ENCODE results near the gene ADARB2.

DNA sequence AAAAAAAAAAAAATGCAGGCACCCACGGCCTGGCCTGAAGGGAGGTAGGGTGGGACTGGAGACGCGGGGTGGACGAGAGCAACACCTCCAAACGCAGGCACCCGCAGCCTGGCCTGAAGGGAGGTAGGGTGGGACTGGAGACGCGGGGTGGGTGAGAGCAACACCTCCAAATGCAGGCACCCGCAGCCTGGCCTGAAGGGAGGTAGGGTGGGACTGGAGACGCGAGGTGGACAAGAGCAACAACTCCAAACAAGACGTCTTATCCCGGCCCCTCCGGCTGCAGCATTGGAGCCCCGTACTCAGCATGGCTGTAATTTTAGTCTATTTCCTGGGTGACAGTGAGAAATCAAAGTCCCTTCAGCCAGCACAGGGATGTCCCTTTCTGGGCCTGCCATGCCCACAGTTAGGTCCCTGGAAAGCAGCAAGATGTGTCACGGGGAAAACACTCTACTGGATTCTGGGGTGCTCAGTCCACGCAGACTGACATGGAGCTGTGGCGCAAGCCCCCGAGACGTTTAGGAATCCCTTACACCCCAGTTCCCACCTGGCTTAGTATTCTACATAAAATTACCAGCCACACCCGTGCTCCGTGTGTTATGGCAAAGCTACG is 561.3 kb downstream of the ADARB2 start:
- TF ChIP-seq, protein P1, sequence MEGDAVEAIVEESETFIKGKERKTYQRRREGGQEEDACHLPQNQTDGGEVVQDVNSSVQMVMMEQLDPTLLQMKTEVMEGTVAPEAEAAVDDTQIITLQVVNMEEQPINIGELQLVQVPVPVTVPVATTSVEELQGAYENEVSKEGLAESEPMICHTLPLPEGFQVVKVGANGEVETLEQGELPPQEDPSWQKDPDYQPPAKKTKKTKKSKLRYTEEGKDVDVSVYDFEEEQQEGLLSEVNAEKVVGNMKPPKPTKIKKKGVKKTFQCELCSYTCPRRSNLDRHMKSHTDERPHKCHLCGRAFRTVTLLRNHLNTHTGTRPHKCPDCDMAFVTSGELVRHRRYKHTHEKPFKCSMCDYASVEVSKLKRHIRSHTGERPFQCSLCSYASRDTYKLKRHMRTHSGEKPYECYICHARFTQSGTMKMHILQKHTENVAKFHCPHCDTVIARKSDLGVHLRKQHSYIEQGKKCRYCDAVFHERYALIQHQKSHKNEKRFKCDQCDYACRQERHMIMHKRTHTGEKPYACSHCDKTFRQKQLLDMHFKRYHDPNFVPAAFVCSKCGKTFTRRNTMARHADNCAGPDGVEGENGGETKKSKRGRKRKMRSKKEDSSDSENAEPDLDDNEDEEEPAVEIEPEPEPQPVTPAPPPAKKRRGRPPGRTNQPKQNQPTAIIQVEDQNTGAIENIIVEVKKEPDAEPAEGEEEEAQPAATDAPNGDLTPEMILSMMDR (IDR thresholded peaks at IDR 0.05), result no peak
- TF ChIP-seq POLR2A (IDR thresholded peaks at IDR 0.05), result no peak
